ENCODE data around the gene JUP.

Gene JUP

GRCh38 chr17:41750862-41751261 is 35.6 kb downstream of the JUP start:
- no peak for DNase-seq

- DNase-seq: no peak
Observed at GRCh38 chr17:41748275-41748674, 38.2 kb downstream of the JUP start.

GRCh38 chr17:41741709-41742108 is 44.8 kb downstream of the JUP start:
- no peak for DNase-seq

GRCh38 chr17:41740506-41740905 is 46.0 kb downstream of the JUP start:
- no peak for DNase-seq

GRCh38 chr17:41739661-41740352 is 46.7 kb downstream of the JUP start:
- DNase-seq: no peak

- no peak for DNase-seq
Observed at GRCh38 chr17:41738801-41739112, 47.8 kb downstream of the JUP start.

GRCh38 chr17:41738077-41738800 is 48.3 kb downstream of the JUP start:
- DNase-seq: peak; percentile 75

GRCh38 chr17:41737680-41738023 is 48.9 kb downstream of the JUP start:
- no peak for DNase-seq

- DNase-seq: no peak
Observed at GRCh38 chr17:41736983-41737679, 49.4 kb downstream of the JUP start.

GRCh38 chr17:41735744-41736143 is 50.8 kb downstream of the JUP start:
- DNase-seq: no peak

GRCh38 chr17:41734949-41735313 is 51.6 kb downstream of the JUP start:
- no peak for DNase-seq

GRCh38 chr17:41734139-41734948 is 52.2 kb downstream of the JUP start, which contains the start of gene HAP1:
Gene HAP1 (minus strand): TSS chr17:41734643. CDS start chr17:41734634, 9 bp downstream.
- DNase-seq: no peak

- no peak for DNase-seq
Observed at GRCh38 chr17:41733348-41734138, 53.0 kb downstream of the JUP start.

GRCh38 chr17:41731836-41732235 is 54.7 kb downstream of the JUP start:
- no peak for DNase-seq

- no peak for DNase-seq
Observed at GRCh38 chr17:41730479-41730878, 56.0 kb downstream of the JUP start.

GRCh38 chr17:41728056-41728455 is 58.5 kb downstream of the JUP start:
- DNase-seq: no peak

- no peak for DNase-seq
Observed at GRCh38 chr17:41725134-41725533, 61.4 kb downstream of the JUP start.

GRCh38 chr17:41724476-41725050 is 61.9 kb downstream of the JUP start:
- no peak for DNase-seq

- no peak for DNase-seq
Observed at GRCh38 chr17:41723801-41724475, 62.6 kb downstream of the JUP start.

- DNase-seq: no peak
Observed at GRCh38 chr17:41722231-41722630, 64.3 kb downstream of the JUP start.

GRCh38 chr17:41718287-41718645 is 68.2 kb downstream of the JUP start:
- DNase-seq: no peak
